Lung (tissue), 12 donors: ENCODE results near the gene COPB2. TPM values are rescaled to one million over a fixed set of nuclear protein-coding genes. Genes with fewer than 3 reads are reported as not detected.
A peak's percentile ranks its signal among the peaks of the same experiment; 100 is the strongest.

ENCODE experiments used
- ATAC-seq: fragments of 200-7000 bp; cut with Tn5 transposase; one replicate; pipeline ENCODE4 v1.9.1; 2020; ENCODE audit warnings: moderate number of reproducible peaks; ENCODE audit not compliant: insufficient read depth, low FRiP score
- DNase-seq, 3 donors: peaks; one replicate each; pipeline ENCODE4 v3.0.0-alpha.2; 2013 to 2017
- H3K27ac ChIP-seq, 2 donors: one replicate each; pipeline ENCODE4 v1.5.1; 2013; ENCODE audit warnings: mild to moderate bottlenecking in 2 of 2, moderate library complexity in 2 of 2, control low read depth in 1 of 2, inconsistent platforms in 1 of 2, low read depth in 1 of 2, low read length in 1 of 2
- H3K27me3 ChIP-seq, 3 donors: one replicate each; pipeline ENCODE4 v1.5.1; 2013; ENCODE audit warnings: low read length in 2 of 3; ENCODE audit not compliant: control insufficient read depth in 3 of 3, insufficient read depth in 3 of 3
- H3K36me3 ChIP-seq, 4 donors: one replicate each; pipeline ENCODE4 v1.5.1; 2013; ENCODE audit warnings: low read length in 4 of 4, mild to moderate bottlenecking in 1 of 4, moderate library complexity in 1 of 4; ENCODE audit not compliant: control insufficient read depth in 4 of 4, insufficient read depth in 4 of 4
- H3K4me1 ChIP-seq, 5 donors: one replicate each; pipeline ENCODE4 v1.5.1; 2013; ENCODE audit warnings: low read length in 5 of 5, mild to moderate bottlenecking in 2 of 5, moderate library complexity in 1 of 5; ENCODE audit not compliant: control insufficient read depth in 5 of 5, insufficient read depth in 5 of 5
- H3K4me3 ChIP-seq: one replicate; pipeline ENCODE4 v1.5.1; 2013; ENCODE audit warnings: mild to moderate bottlenecking, control low read depth, moderate library complexity
- H3K9ac ChIP-seq, 2 donors: one replicate each; pipeline ENCODE4 v1.5.1; 2013; ENCODE audit warnings: low read length in 2 of 2, control low read depth in 1 of 2; ENCODE audit not compliant: insufficient read depth in 1 of 2
- H3K9me3 ChIP-seq, 4 donors: one replicate each; pipeline ENCODE4 v1.5.1; 2013; ENCODE audit warnings: low read length in 3 of 4, mild to moderate bottlenecking in 1 of 4, moderate library complexity in 1 of 4; ENCODE audit not compliant: control insufficient read depth in 4 of 4, insufficient read depth in 3 of 4
- CTCF ChIP-seq: IDR thresholded peaks from 2 replicates; pipeline ENCODE4 v1.5.1; 2012; ENCODE audit warnings: mild to moderate bottlenecking; ENCODE audit errors: control extremely low read depth, extremely low read depth
- WGBS, 2 donors: extraction: QIAGEN DNeasy Blood & Tissue Kit; methylation state at CpG; one replicate each; pipeline ENCODE4 v1.1.7; 2013; 5-methylcytosine and 5-hydroxymethylcytosine counted together
- polyA plus RNA-seq, 2 donors: library from polyadenylated mRNA; stranded (reverse); fragments of 200-250 nt; gene quantifications; one replicate each; pipeline ENCODE4 v1.2.1, GENCODE V29; 2013
- total RNA-seq, 2 donors: library from RNA; depleted of rRNA in 1 of 2; stranded (reverse); fragments of >200 nt in 1 of 2; gene quantifications; one replicate each; pipeline ENCODE4 v1.2.1, GENCODE V29; 2014 to 2021
- donor health status: control.
- donor health status: control.
- donor health status: Bipolar disorder and iron deficiency.
- donor health status: healthy.
- donor health status: DM: yes; HTN: yes; CAD: no.

COPB2 gene
- total and polyA plus RNA-seq, 4 donors, result 36.9 to 136 (median 103) TPM

GRCh38 chr3:139346771-139347170 is 42.7 kb downstream of the COPB2 start:
- peaks cover 0 to 3% (median 0%) of the 10 kb centered on the region in 3 donors for H3K27me3 ChIP-seq
- ATAC-seq (no peak), DNase-seq (no peak)
- no peaks in the 10 kb centered on the region for H3K9me3 ChIP-seq
- H3K4me1 ChIP-seq, result peaks cover 4 to 11% (median 9%) of the 10 kb centered on the region in 5 donors
- TF ChIP-seq CTCF, result no peak
- no peak overlapping the region for H3K4me3 ChIP-seq
- H3K36me3 ChIP-seq, result peaks cover 9 to 34% (median 20%) of the 10 kb centered on the region in 4 donors
- H3K27ac ChIP-seq, result no peak overlapping the region
- no peak overlapping the region for H3K9ac ChIP-seq
- 90 to 92% methylated on average over 2 of the region's 2 CpGs for WGBS, 2 donors

GRCh38 chr3:139343895-139344856 is 45.3 kb downstream of the COPB2 start, which contains the start of gene MRPS22:
Gene MRPS22, plus strand, starts transcription at chr3:139344020. Its CDS starts 7 bp downstream, at chr3:139344027.
- H3K4me3 ChIP-seq, result peak within 1 kb of the TSS; percentile 95
- H3K4me1 ChIP-seq, result peaks cover 4 to 11% (median 9%) of the 10 kb centered on the region in 5 donors
- H3K27ac ChIP-seq, result peak within 1 kb of the TSS; percentile 84 to 93
- TF ChIP-seq CTCF, result no peak
- H3K9me3 ChIP-seq, result no peaks in the 10 kb centered on the region
- peaks cover 0 to 23% (median 8%) of the 10 kb centered on the region in 3 donors for H3K27me3 ChIP-seq
- 0 to 1% methylated on average over 37 of the region's 37 CpGs for whole genome bisulfite sequencing, 2 donors
- H3K36me3 ChIP-seq, result peaks cover 6 to 16% (median 14%) of the 10 kb centered on the region in 4 donors
- H3K9ac ChIP-seq, result peak within 1 kb of the TSS; percentile 30 to 91
- DNase-seq (peak; percentile 87 to 93 (median 88)), ATAC-seq (peak; percentile 90)

GRCh38 chr3:139342054-139342453 is 47.4 kb downstream of the COPB2 start:
- Histone ChIP-seq H3K9ac (no peak overlapping the region), H3K4me1 (peaks cover 4 to 11% (median 9%) of the 10 kb centered on the region in 5 donors), H3K36me3 (peaks cover 1 to 6% (median 4%) of the 10 kb centered on the region in 4 donors), H3K9me3 (no peaks in the 10 kb centered on the region), H3K4me3 (no peak overlapping the region), H3K27ac (no peak overlapping the region), H3K27me3 (peaks cover 0 to 35% (median 8%) of the 10 kb centered on the region in 3 donors)
- no peak for DNase-seq
- no peak for TF ChIP-seq CTCF
- ATAC-seq, result no peak
